Non-pigmented ciliary epithelial cell (primary cell): Measurements from ENCODE around the gene RNF4.
"Not testable (repeated sequence)": the region's sequence is repeated elsewhere in the genome, so short reads cannot be mapped to it uniquely, and the experiment has no call there.

Experiments
- DNase-seq: peaks from one replicate; pipeline ENCODE4 v3.0.0-alpha.2; 2010; ENCODE audit warnings: low read depth

Gene RNF4

GRCh38 chr4:2535376-2536192 lies 66.7 kb downstream of the RNF4 start:
- no peak for DNase-seq

- peak; percentile 97 for DNase-seq
Measured at GRCh38 chr4:2536193-2537010, 67.5 kb downstream of the RNF4 start, which contains the start of gene FAM193A. FAM193A (plus strand) TSS chr4:2536647; CDS start chr4:2536916, 269 bp downstream.

GRCh38 chr4:2537011-2537830 lies 68.3 kb downstream of the RNF4 start:
- no peak for DNase-seq

- DNase-seq: not testable (repeated sequence)
Measured at GRCh38 chr4:2543580-2544191, 74.8 kb downstream of the RNF4 start.

- DNase-seq: no peak
Measured at GRCh38 chr4:2545321-2546013, 76.6 kb downstream of the RNF4 start.

GRCh38 chr4:2546286-2546823 lies 77.4 kb downstream of the RNF4 start:
- DNase-seq: no peak

- DNase-seq: not testable (repeated sequence)
Measured at GRCh38 chr4:2546961-2547691, 78.2 kb downstream of the RNF4 start.

GRCh38 chr4:2551118-2551517 lies 82.2 kb downstream of the RNF4 start:
- no peak for DNase-seq

GRCh38 chr4:2552806-2553205 lies 83.9 kb downstream of the RNF4 start:
- DNase-seq: no peak

- DNase-seq: no peak
Measured at GRCh38 chr4:2558301-2558700, 89.4 kb downstream of the RNF4 start.

GRCh38 chr4:2560167-2560566 lies 91.3 kb downstream of the RNF4 start:
- no peak for DNase-seq
